GM12873 (cell line): ENCODE results near the gene ADCY3.

ENCODE experiments used
- CTCF ChIP-seq: IDR thresholded peaks from 2 replicates; pipeline ENCODE4 v1.5.1; 2012; ENCODE audit warnings: low read depth, mild to moderate bottlenecking, moderate library complexity, low read length, control low read depth; ENCODE audit not compliant: insufficient read depth; ENCODE audit errors: missing control alignments

ADCY3 gene

GRCh38 chr2:24824966-24825882 is 94.8 kb downstream of the ADCY3 start:
- peak; percentile 83 for TF ChIP-seq CTCF

DNA sequence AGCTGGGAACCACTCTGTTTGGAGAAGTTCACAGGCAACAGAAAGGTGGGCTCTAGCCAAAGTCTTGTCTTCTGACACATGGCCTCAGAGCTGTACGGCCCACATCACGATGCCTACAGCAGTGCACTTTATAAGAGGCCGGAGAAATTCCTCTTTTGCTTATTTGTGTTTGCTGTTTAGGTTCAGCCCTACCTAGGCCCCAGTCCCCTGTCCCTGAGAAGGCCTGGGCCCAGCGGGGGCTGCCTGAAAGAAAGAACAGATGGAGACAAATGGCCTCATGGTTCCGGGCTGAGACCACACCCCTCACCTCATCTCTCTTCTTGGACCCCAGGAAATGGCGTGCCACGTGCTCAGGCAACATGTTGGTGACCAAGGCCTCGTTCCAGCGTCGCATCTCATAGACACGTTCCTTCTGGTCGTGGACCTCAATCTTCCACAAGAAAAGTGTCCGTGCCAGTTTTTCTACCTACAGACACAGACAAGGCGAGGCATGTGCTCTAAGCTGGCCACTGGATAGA is 95.9 kb downstream of the ADCY3 start:
- no peak for TF ChIP-seq CTCF

GRCh38 chr2:24822049-24822706 is 97.9 kb downstream of the ADCY3 start:
- no peak for TF ChIP-seq CTCF

DNA sequence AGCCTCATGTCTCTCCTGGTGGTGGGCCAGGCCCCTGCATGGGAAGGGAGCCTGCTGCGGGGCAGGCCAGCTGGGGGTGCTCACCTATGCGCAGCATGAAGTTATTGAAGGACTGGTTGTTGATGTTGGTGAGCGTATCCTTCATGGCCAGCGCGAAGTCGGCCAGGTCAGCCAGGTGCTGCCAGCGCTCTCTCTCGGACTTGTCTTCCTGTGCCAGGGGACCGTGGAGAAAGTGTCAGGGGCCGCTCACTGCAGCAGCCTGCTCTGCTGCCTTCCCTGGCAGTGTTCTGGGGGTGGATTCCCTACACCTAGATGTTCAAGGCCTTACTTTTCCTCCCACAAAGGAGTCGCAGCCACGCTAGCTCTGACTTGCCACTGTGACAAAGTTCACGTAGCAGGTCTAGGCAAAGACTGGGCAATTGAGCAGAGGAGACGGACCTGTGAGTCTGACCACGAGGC is 98.6 kb downstream of the ADCY3 start:
- TF ChIP-seq CTCF = no peak

- TF ChIP-seq CTCF = no peak
Measured at GRCh38 chr2:24820598-24821432, 99.2 kb downstream of the ADCY3 start.

DNA sequence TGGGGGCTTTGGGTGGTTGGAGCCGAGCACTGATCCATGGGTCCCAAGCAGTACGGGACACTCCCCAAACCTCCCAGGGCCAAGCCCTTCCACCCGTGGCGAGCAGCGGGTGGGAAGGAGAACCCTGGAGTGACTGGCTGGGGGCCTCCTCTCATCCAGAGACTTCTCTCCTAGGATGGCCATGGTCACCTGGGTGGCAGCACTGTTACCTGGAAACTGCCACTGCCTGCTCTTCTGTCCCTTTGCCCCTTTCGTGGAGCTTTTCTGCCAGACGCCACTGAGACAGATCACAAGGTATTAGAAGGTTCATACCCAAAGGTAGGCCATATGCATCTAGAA is 99.9 kb downstream of the ADCY3 start:
- no peak for TF ChIP-seq CTCF
